ENCODE data around the gene SEMA3B. TPM values are rescaled to one million over a fixed set of nuclear protein-coding genes. Genes with fewer than 3 reads are reported as not detected.

The SEMA3B gene
- total RNA-seq, 2 donors from 2014 or later, result 8.7 to 32.0 TPM

DNA sequence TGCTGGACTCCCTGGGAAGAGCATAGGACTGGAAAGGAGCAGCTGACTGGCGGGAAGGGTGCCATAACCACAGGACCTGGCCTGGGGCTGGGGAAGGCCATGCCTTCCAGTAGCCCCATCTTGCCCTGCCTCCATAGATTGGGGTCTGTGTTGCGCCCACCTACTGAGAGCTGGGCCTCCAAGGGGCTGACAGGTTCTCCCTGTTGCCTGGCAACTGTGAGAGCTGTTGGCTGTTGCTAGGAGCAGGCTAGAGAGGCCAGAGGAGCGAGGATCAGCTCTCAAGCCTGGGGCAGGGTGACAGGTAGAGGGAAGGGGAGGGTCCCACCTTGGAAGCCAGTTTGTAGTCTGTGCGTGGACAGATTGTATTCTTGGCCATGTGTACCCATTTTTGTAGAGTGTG is 35.8 kb upstream of the SEMA3B start:
- Histone ChIP-seq H3K9me3 (no peaks in the 10 kb centered on the region), H3K27ac (no peak overlapping the region), H3K27me3 (replicated peaks; ENCODE audit: insufficient read depth) (no peaks in the 10 kb centered on the region), H3K4me3 (no peak overlapping the region), H3K4me1 (replicated peaks) (peaks cover 6% of the 10 kb centered on the region), H3K36me3 (no peaks in the 10 kb centered on the region)
- intact Hi-C loops (cut with DNase I), result no loop called here
- TF ChIP-seq POLR2A (IDR thresholded peaks at IDR 0.05) (no peak), POLR2AphosphoS5 (IDR thresholded peaks at IDR 0.05) (no peak)
- TF ChIP-seq, protein P1, sequence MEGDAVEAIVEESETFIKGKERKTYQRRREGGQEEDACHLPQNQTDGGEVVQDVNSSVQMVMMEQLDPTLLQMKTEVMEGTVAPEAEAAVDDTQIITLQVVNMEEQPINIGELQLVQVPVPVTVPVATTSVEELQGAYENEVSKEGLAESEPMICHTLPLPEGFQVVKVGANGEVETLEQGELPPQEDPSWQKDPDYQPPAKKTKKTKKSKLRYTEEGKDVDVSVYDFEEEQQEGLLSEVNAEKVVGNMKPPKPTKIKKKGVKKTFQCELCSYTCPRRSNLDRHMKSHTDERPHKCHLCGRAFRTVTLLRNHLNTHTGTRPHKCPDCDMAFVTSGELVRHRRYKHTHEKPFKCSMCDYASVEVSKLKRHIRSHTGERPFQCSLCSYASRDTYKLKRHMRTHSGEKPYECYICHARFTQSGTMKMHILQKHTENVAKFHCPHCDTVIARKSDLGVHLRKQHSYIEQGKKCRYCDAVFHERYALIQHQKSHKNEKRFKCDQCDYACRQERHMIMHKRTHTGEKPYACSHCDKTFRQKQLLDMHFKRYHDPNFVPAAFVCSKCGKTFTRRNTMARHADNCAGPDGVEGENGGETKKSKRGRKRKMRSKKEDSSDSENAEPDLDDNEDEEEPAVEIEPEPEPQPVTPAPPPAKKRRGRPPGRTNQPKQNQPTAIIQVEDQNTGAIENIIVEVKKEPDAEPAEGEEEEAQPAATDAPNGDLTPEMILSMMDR (IDR thresholded peaks at IDR 0.05), result no peak
- no peak for DNase-seq (ENCODE audit: low spot score)
- 90% methylated on average over 4 of the region's 4 CpGs for WGBS

DNA sequence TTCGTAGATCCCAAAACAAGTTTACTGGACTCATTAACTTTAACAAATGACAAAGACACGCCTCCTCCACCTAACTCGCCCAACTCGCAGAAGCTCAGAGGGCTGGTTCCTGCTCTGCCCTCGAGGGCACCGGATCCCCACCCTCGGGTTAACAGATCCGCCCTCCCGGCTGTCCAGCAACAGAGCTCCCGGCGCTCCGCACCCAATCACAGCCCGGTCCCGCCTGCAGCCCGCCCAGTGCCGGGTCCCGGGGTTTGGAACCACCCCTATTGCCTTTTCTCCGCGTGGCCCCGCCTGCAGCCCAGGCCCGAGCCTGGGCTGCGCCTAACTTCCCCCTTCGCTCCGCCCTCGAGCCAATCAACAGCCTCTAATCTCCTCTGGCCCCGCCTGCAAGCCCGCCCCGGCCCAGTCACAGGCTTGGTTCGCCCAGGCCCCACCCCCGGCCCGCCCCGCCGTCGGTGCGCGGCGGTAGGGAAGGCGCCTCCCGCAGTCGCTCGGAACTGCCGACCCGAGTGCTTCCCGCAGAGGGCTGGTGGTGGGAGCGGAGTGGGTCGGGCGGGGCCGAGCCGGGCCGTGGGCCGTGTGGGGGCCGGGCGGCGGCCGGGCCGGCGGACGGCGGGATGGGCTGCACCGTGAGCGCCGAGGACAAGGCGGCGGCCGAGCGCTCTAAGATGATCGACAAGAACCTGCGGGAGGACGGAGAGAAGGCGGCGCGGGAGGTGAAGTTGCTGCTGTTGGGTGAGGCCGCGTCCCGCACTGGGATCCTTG is 33.0 kb upstream of the SEMA3B start, which contains the start of gene GNAI2:
Gene GNAI2, plus strand, starts transcription at position 489 of the 768 bp plus-strand sequence. Its CDS starts 132 bp downstream, at position 621.
- TF ChIP-seq POLR2A (IDR thresholded peaks at IDR 0.05), result peak; percentile 91
- TF ChIP-seq, protein P1 (IDR thresholded peaks at IDR 0.05), result peak in 2 of 4 experiments; percentile 11 to 27
- peak; percentile 93 for TF ChIP-seq POLR2AphosphoS5 (IDR thresholded peaks at IDR 0.05)
- Histone ChIP-seq H3K4me1 (replicated peaks) (peaks cover 25% of the 10 kb centered on the region), H3K36me3 (no peaks in the 10 kb centered on the region), H3K9me3 (no peaks in the 10 kb centered on the region), H3K27me3 (replicated peaks; ENCODE audit: insufficient read depth) (no peaks in the 10 kb centered on the region), H3K4me3 (peak within 1 kb of the TSS; percentile 69 to 97), H3K27ac (peak within 1 kb of the TSS; percentile 84 to 89)
- 1% methylated on average over 75 of the region's 75 CpGs for WGBS
- DNase-seq (ENCODE audit: low spot score), result peak; percentile 99
- intact Hi-C loops (cut with DNase I), result loop anchor here (5.0 kb wide), 1 partner anchor 86 kb away; the partner anchor contains the start of gene HYAL2

GRCh38 chr3:50236484-50237132 is 32.3 kb upstream of the SEMA3B start:
- TF ChIP-seq, protein P1 (IDR thresholded peaks at IDR 0.05), result no peak
- no peak for TF ChIP-seq POLR2A (IDR thresholded peaks at IDR 0.05)
- no peak for TF ChIP-seq POLR2AphosphoS5 (IDR thresholded peaks at IDR 0.05)
- H3K27me3 ChIP-seq (replicated peaks; ENCODE audit: insufficient read depth), result no peaks in the 10 kb centered on the region
- peak overlapping the region; percentile 69 to 97 for H3K4me3 ChIP-seq
- no peak for DNase-seq (ENCODE audit: low spot score)
- WGBS, result 0% methylated on average over 13 of the region's 13 CpGs
- no peaks in the 10 kb centered on the region for H3K36me3 ChIP-seq
- H3K4me1 ChIP-seq (replicated peaks), result peaks cover 25% of the 10 kb centered on the region
- H3K27ac ChIP-seq, result peak overlapping the region; percentile 84 to 89
- no peaks in the 10 kb centered on the region for H3K9me3 ChIP-seq
- intact Hi-C loops (cut with DNase I), result loop anchor here (5.0 kb wide), 1 partner anchor 86 kb away; the partner anchor contains the start of gene HYAL2

DNA sequence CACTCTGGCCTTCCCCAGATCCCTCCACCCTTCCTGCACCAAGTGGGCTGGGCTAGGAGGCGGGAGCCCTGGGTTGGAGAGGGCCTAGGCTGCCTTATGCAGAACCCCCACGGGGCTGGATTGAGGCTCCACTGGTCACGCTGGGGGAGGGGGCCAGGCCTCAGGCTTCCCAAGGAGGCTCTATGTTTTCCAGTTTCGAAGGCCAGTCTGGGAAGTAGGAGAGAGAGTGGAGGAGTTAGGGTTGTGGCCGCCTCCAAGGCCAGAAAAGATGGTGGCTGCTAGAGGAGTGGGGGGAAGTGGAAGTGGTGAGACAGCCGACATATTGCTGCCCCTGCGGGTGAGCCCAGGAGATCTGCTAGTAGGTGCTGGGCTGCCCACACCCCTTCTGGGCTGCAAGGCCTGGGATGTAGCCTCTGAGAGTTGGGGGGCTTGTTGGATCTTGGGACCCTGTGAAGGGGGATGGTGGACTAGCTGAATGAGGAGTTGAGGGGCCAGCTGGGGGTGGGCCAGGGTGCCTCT is 31.8 kb upstream of the SEMA3B start:
- H3K27me3 ChIP-seq (replicated peaks; ENCODE audit: insufficient read depth), result no peaks in the 10 kb centered on the region
- TF ChIP-seq POLR2AphosphoS5 (IDR thresholded peaks at IDR 0.05), result no peak
- no peak for TF ChIP-seq POLR2A (IDR thresholded peaks at IDR 0.05)
- TF ChIP-seq, protein P1 (IDR thresholded peaks at IDR 0.05), result no peak
- H3K4me3 ChIP-seq, result peak overlapping the region; percentile 69 to 97
- peak overlapping the region; percentile 84 to 89 for H3K27ac ChIP-seq
- DNase-seq (ENCODE audit: low spot score), result no peak
- no peaks in the 10 kb centered on the region for H3K9me3 ChIP-seq
- peaks cover 25% of the 10 kb centered on the region for H3K4me1 ChIP-seq (replicated peaks)
- WGBS, result 3% methylated on average over 7 of the region's 7 CpGs
- H3K36me3 ChIP-seq, result no peaks in the 10 kb centered on the region
- intact Hi-C loops (cut with DNase I), result loop anchor here (5.0 kb wide), 1 partner anchor 85 kb away; the partner anchor contains the start of gene HYAL2

Measured in prostate gland (tissue), 2 donors.